ENCODE measurements around the gene SLC24A1.
A peak's percentile ranks its signal among the peaks of the same experiment; 100 is the strongest.
"Not testable (repeated sequence)": the region's sequence is repeated elsewhere in the genome, so short reads cannot be mapped to it uniquely, and the experiment has no call there.

SLC24A1 gene

GRCh38 chr15:65621638-65622037, at the start of gene SLC24A1:
Gene SLC24A1 (plus strand): TSS chr15:65621938. CDS start chr15:65624081, 2,143 bp downstream.
- no peak for DNase-seq (ENCODE audit: low read depth)

- no peak for DNase-seq (ENCODE audit: low read depth)
These were observed 49.8 kb upstream of the SLC24A1 start for GRCh38 chr15:65571971-65572370.

GRCh38 chr15:65576664-65577063, 45.1 kb upstream of the SLC24A1 start:
- no peak for DNase-seq (ENCODE audit: low read depth)

- DNase-seq (ENCODE audit: low read depth): no peak
These were observed 44.4 kb upstream of the SLC24A1 start for GRCh38 chr15:65577129-65577996.

GRCh38 chr15:65578904-65579728, 42.6 kb upstream of the SLC24A1 start:
- no peak for DNase-seq (ENCODE audit: low read depth)

- DNase-seq (ENCODE audit: low read depth): no peak
These were observed 42.0 kb upstream of the SLC24A1 start for GRCh38 chr15:65579762-65580161.

GRCh38 chr15:65580287-65580686, 41.5 kb upstream of the SLC24A1 start:
- no peak for DNase-seq (ENCODE audit: low read depth)

GRCh38 chr15:65583701-65584100, 38.0 kb upstream of the SLC24A1 start:
- peak; percentile 20 for DNase-seq (ENCODE audit: low read depth)

- no peak for DNase-seq (ENCODE audit: low read depth)
These were observed 37.5 kb upstream of the SLC24A1 start for GRCh38 chr15:65584241-65584640.

- DNase-seq (ENCODE audit: low read depth): no peak
These were observed 34.6 kb upstream of the SLC24A1 start for GRCh38 chr15:65587094-65587493.

GRCh38 chr15:65595960-65596359, 25.8 kb upstream of the SLC24A1 start:
- no peak for DNase-seq (ENCODE audit: low read depth)

GRCh38 chr15:65598468-65598867, 23.3 kb upstream of the SLC24A1 start:
- DNase-seq (ENCODE audit: low read depth): no peak

- DNase-seq (ENCODE audit: low read depth): no peak
These were observed 22.1 kb upstream of the SLC24A1 start for GRCh38 chr15:65599677-65600076.

GRCh38 chr15:65603134-65603533, 18.6 kb upstream of the SLC24A1 start:
- no peak for DNase-seq (ENCODE audit: low read depth)

- no peak for DNase-seq (ENCODE audit: low read depth)
These were observed 18.2 kb upstream of the SLC24A1 start for GRCh38 chr15:65603559-65603958.

- peak; percentile 78 for DNase-seq (ENCODE audit: low read depth)
These were observed 10.6 kb upstream of the SLC24A1 start, which contains the start of gene INTS14 for GRCh38 chr15:65610871-65611718. Gene INTS14 (minus strand): TSS chr15:65611131. CDS start chr15:65607380, 3,751 bp downstream.

GRCh38 chr15:65611888-65612615, 9.7 kb upstream of the SLC24A1 start:
- DNase-seq (ENCODE audit: low read depth): no peak

GRCh38 chr15:65612616-65612946, 9.2 kb upstream of the SLC24A1 start:
- DNase-seq (ENCODE audit: low read depth): no peak

GRCh38 chr15:65612949-65613744, 8.6 kb upstream of the SLC24A1 start:
- DNase-seq (ENCODE audit: low read depth): no peak

- DNase-seq (ENCODE audit: low read depth): not testable (repeated sequence)
These were observed 5.9 kb upstream of the SLC24A1 start for GRCh38 chr15:65615887-65616286.
